HCT116 (cell line): ENCODE measurements around the gene BCO1. TPM values are rescaled to one million over a fixed set of nuclear protein-coding genes. Genes with fewer than 3 reads are reported as not detected.

Source experiments
- ATAC-seq: fragments of 200-7000 bp; cut with Tn5 transposase; 2 replicates; pipeline ENCODE4 v1.9.1; 2020; ENCODE audit warnings: mild to moderate bottlenecking, moderate library complexity
- BruUV-seq: library from RNA; stranded (reverse); fragments of 400-500 nt; replicated peaks from 2 replicates; lab custom pipeline; 2021; lab: Mats Ljungman, UMichigan
- CTCF ChIA-PET: fragments of 300-600 bp; sonication (Branson Sonifier 250); formaldehyde crosslinking; loops from one replicate; lab custom pipeline; 2021; ENCODE audit warnings: antibody characterized with exemption; lab: Charles Lee
- POLR2A ChIA-PET: fragments of 300-600, 350-600 bp; sonication (Branson Sonifier 250); formaldehyde crosslinking; loops from one replicate; lab custom pipeline; 2021; ENCODE audit warnings: antibody characterized with exemption; lab: Charles Lee
- RAD21 ChIA-PET, 2 experiments: fragments of 300-600 bp; sonication (Branson Sonifier 250); formaldehyde crosslinking; loops; one replicate each; lab custom pipeline; 2023; ENCODE audit warnings: low total read pairs in 2 of 2; ENCODE audit not compliant: uncharacterized antibody in 2 of 2, unreplicated experiment in 2 of 2, low non-redundant PET in 1 of 2; lab: Charles Lee
- DNase-seq: peaks from one replicate; pipeline ENCODE4 v3.0.0-alpha.2; 2010; ENCODE audit warnings: low read depth, low spot score
- H2AFZ ChIP-seq: fragments of 200-600 bp; shearing (Covaris generic), sonication (generic); 2 replicates; pipeline ENCODE4 v1.6.1; 2017; ENCODE audit warnings: low read depth, mixed run types, mixed read lengths, antibody characterized with exemption, low read length; ENCODE audit not compliant: poor library complexity, severe bottlenecking
- H3K27ac ChIP-seq: 2 replicates; pipeline ENCODE4 v1.5.1; 2012; ENCODE audit warnings: low read depth, low read length
- H3K27me3 ChIP-seq: fragments of 200-600 bp; sonication (generic); 2 replicates; pipeline ENCODE4 v1.6.1; 2016; ENCODE audit warnings: mixed run types, low read length, mixed read lengths; ENCODE audit not compliant: insufficient read depth
- H3K36me3 ChIP-seq, 2 experiments: fragments of 200-500 bp in 1 of 2; fragments of 200-600 bp in 1 of 2; sonication (Bioruptor generic) in 1 of 2; sonication (generic) in 1 of 2; 2 replicates each; pipeline versions ENCODE4 v1.5.1 to v1.6.1; 2014 to 2016; ENCODE audit warnings: low read length in 2 of 2, inconsistent platforms in 1 of 2, mixed read lengths in 1 of 2, mixed run types in 1 of 2; ENCODE audit not compliant: insufficient read depth in 2 of 2, control insufficient read depth in 1 of 2
- H3K4me1 ChIP-seq, 2 experiments: fragments of 200-600 bp in 1 of 2; sonication (generic) in 1 of 2; 2 replicates each; pipeline versions ENCODE4 v1.5.1 to v1.6.1; 2012 to 2017; ENCODE audit warnings: low read length in 2 of 2, inconsistent platforms in 1 of 2, mild to moderate bottlenecking in 1 of 2, mixed read lengths in 1 of 2, mixed run types in 1 of 2, moderate library complexity in 1 of 2; ENCODE audit not compliant: insufficient read depth in 2 of 2, control insufficient read depth in 1 of 2
- H3K4me2 ChIP-seq: fragments of 200-600 bp; sonication (generic); 2 replicates; pipeline ENCODE4 v1.6.1; 2017; ENCODE audit warnings: mixed run types, low read length, mixed read lengths
- H3K4me3 ChIP-seq, 2 experiments: fragments of 200-600 bp in 1 of 2; sonication (generic) in 1 of 2; replicated peaks in 1 of 2; 2 replicates each; pipeline ENCODE4 v1.5.1; 2011 to 2016; ENCODE audit warnings: low read length in 2 of 2, control low read depth in 1 of 2, low read depth in 1 of 2, mild to moderate bottlenecking in 1 of 2, mixed read lengths in 1 of 2, mixed run types in 1 of 2
- H3K79me2 ChIP-seq: fragments of 200-600 bp; sonication (generic); 2 replicates; pipeline ENCODE4 v1.6.1; 2017; ENCODE audit warnings: mild to moderate bottlenecking, mixed run types, low read length, moderate library complexity, mixed read lengths; ENCODE audit not compliant: insufficient read depth
- H3K9ac ChIP-seq: fragments of 200-600 bp; sonication (generic); 2 replicates; pipeline ENCODE4 v1.6.1; 2016; ENCODE audit warnings: low read length, mixed read lengths
- H3K9me2 ChIP-seq: fragments of 200-600 bp; sonication (generic), shearing (Covaris generic); 2 replicates; pipeline ENCODE4 v1.6.1; 2017; ENCODE audit warnings: mixed run types, mild to moderate bottlenecking, moderate library complexity; ENCODE audit not compliant: insufficient read depth
- H3K9me3 ChIP-seq, 2 experiments: fragments of 200-500 bp in 1 of 2; fragments of 200-600 bp in 1 of 2; sonication (Bioruptor generic) in 1 of 2; sonication (generic) in 1 of 2; 2 replicates each; pipeline ENCODE4 v1.6.1; 2014 to 2017; ENCODE audit warnings: low read length in 2 of 2, mixed read lengths in 2 of 2, inconsistent platforms in 1 of 2, low read depth in 1 of 2, mild to moderate bottlenecking in 1 of 2, mixed run types in 1 of 2, moderate library complexity in 1 of 2; ENCODE audit not compliant: control insufficient read depth in 1 of 2, insufficient read depth in 1 of 2
- H4K20me1 ChIP-seq: fragments of 200-600 bp; sonication (generic), shearing (Covaris generic); 2 replicates; pipeline ENCODE4 v1.6.1; 2017; ENCODE audit warnings: mixed run types, mild to moderate bottlenecking, moderate library complexity; ENCODE audit not compliant: insufficient read depth
- EGR1 ChIP-seq: IDR thresholded peaks from 2 replicates; pipeline ENCODE4 v1.6.1; 2012; ENCODE audit warnings: low read depth
- RAD21 ChIP-seq: IDR thresholded peaks from 2 replicates; pipeline ENCODE4 v1.6.1; 2012; ENCODE audit warnings: low read depth, mild to moderate bottlenecking
- ZFX ChIP-seq: fragments of 450-650 bp; IDR thresholded peaks from 2 replicates; pipeline ENCODE4 v1.6.1; 2017
- intact Hi-C: fragments of 100-400 bp; cut with micrococcal nuclease; formaldehyde crosslinking; loops from 2 replicates; pipeline ENCODE4 v1.10.0; 2022
- total RNA-seq: library from RNA; stranded (reverse); gene quantifications from one replicate; pipeline ENCODE4 v1.2.1, GENCODE V29; 2021; ENCODE audit not compliant: unreplicated experiment
- TF ChIP-seq, protein P1 (sequence below), 3 experiments: fragments of 200-600 bp in 1 of 3; sonication (generic) in 1 of 3; IDR thresholded peaks in 2 of 3; conservative IDR thresholded peaks in 1 of 3; 2 replicates each; pipeline ENCODE4 v1.5.1; 2012 to 2017; ENCODE audit warnings: low read depth in 2 of 3, low read length in 2 of 3, antibody characterized with exemption in 1 of 3, borderline replicate concordance in 1 of 3, control low read depth in 1 of 3, mild to moderate bottlenecking in 1 of 3, mixed read lengths in 1 of 3, mixed run types in 1 of 3, moderate library complexity in 1 of 3; ENCODE audit not compliant: insufficient read depth in 1 of 3

BCO1 gene
- total RNA-seq, 1 experiment from 2014 or later: not detected

DNA sequence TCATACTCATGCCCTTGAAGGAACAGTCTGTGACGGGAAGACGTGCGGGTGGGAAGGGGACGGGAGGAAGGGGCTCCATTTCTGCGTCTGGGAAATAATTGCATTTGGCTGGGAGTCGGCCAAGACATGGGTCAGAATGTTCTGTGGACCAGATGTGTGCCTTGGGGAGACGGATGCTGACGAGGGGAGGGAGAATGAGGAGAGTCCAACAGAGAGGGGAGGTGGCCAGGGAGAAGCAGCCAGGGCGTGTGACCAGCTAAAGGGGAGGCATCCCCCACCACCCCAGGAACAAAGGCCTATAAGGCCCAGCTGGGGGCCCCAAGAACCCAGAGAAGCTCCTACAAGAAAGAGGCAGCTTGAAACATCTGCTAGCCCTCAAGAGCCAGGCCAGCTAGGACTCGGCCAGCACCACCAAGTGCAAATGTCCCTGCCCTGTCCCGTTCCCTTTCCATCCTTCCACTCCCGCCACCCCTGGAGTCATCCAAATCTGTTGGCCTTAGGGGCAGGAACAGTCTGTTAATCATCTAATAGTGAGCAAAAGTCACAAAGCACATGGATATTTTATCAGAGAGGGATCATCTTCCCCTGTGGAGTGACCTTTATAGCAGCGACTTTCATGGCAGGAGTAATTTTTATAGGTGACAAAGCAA lies 42.5 kb upstream of the BCO1 start:
- Histone ChIP-seq H3K27me3 (no peaks in the 10 kb centered on the region), H3K4me2 (no peak overlapping the region), H3K4me3 (no peak overlapping the region), H4K20me1 (no peaks in the 10 kb centered on the region), H3K36me3 (no peaks in the 10 kb centered on the region), H3K9me2 (no peaks in the 10 kb centered on the region), H3K79me2 (no peaks in the 10 kb centered on the region), H3K27ac (no peak overlapping the region), H3K9ac (no peak overlapping the region), H3K9me3 (no peaks in the 10 kb centered on the region), H3K4me1 (no peaks in the 10 kb centered on the region), H2AFZ (no peak overlapping the region)
- CTCF ChIA-PET: interaction anchor here (2.0 kb wide), 1 partner anchor 160 kb away, joined by 5 read pairs; the partner anchor contains the start of gene ATMIN
- intact Hi-C loops: loop anchor here (5.0 to 10.0 kb wide), 2 partner anchors 159 to 191 kb away; partner anchors contain the start of genes ATMIN, CENPN and CMC2
- no TSS peak for BruUV-seq
- DNase-seq (no peak), ATAC-seq (no peak)
- RAD21 ChIA-PET: no interaction called here
- TF ChIP-seq EGR1: no peak
- POLR2A ChIA-PET: no interaction called here

DNA sequence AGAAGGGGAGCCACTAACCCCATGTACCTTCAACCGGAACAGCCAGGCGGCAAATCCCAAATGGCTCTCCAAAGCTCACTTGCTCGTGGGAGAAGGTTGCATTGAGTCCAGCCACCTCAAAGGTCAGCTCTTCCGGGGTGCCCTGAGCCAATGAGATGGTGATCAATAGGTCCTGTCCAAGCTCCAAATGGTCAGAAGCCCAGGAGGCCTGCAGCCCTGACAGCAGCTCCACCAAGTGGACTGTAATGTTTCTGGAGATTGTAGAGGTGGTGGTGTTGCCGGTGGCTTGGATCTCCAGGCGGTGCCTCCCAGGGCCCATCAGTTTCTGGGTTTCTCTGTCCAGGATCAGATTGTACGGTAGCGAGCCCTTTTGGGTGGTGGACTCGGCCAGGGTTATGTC lies 39.9 kb upstream of the BCO1 start:
- H3K27me3 ChIP-seq: no peaks in the 10 kb centered on the region
- CTCF ChIA-PET: interaction anchor here (0.7 to 1.8 kb wide), 8 partner anchors 18 to 274 kb away, joined by 3 to 7 read pairs (median 4); partner anchors contain the start of genes ATMIN and C16orf46
- peak; percentile 84 for ATAC-seq
- no peaks in the 10 kb centered on the region for H3K79me2 ChIP-seq
- POLR2A ChIA-PET: interaction anchor here (1.1 kb wide), 1 partner anchor 55 kb away, joined by 3 read pairs; no protein-coding TSS in a partner anchor
- DNase-seq: no peak
- no peak for TF ChIP-seq ZFX
- peak; percentile 90 for TF ChIP-seq RAD21
- TF ChIP-seq, protein P1, sequence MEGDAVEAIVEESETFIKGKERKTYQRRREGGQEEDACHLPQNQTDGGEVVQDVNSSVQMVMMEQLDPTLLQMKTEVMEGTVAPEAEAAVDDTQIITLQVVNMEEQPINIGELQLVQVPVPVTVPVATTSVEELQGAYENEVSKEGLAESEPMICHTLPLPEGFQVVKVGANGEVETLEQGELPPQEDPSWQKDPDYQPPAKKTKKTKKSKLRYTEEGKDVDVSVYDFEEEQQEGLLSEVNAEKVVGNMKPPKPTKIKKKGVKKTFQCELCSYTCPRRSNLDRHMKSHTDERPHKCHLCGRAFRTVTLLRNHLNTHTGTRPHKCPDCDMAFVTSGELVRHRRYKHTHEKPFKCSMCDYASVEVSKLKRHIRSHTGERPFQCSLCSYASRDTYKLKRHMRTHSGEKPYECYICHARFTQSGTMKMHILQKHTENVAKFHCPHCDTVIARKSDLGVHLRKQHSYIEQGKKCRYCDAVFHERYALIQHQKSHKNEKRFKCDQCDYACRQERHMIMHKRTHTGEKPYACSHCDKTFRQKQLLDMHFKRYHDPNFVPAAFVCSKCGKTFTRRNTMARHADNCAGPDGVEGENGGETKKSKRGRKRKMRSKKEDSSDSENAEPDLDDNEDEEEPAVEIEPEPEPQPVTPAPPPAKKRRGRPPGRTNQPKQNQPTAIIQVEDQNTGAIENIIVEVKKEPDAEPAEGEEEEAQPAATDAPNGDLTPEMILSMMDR (IDR thresholded peaks at IDR 0.05 in 2 of 3, conservative IDR thresholded peaks at IDR 0.05 in 1 of 3; ENCODE audit: borderline replicate concordance in 1 of 3, insufficient read depth in 1 of 3, low read depth in 2 of 3, low read length in 2 of 3): peak; percentile 22 to 89 (median 37); a peak in 5 of 6 replicates
- H3K36me3 ChIP-seq: no peaks in the 10 kb centered on the region
- RAD21 ChIA-PET: no interaction called here
- H3K4me2 ChIP-seq: no peak overlapping the region
- no peaks in the 10 kb centered on the region for H3K9me3 ChIP-seq
- H3K9me2 ChIP-seq: no peaks in the 10 kb centered on the region
- no peak overlapping the region for H3K4me3 ChIP-seq
- BruUV-seq: no TSS peak
- H3K27ac ChIP-seq: no peak overlapping the region
- H2AFZ ChIP-seq: no peak overlapping the region
- intact Hi-C loops: loop anchor here (5.0 to 10.0 kb wide), 2 partner anchors 161 to 194 kb away; partner anchors contain the start of genes ATMIN, CENPN and CMC2
- peaks cover 0 to 5% of the 10 kb centered on the region in 2 experiments; a peak in 1 of 4 replicates for H3K4me1 ChIP-seq
- H4K20me1 ChIP-seq: no peaks in the 10 kb centered on the region
- no peak overlapping the region for H3K9ac ChIP-seq
